Activated CD8-positive, alpha-beta T cell treated with anti-CD3 and anti-CD28 coated beads for 36 hours (primary cell): ENCODE measurements around the gene CACNA1B. TPM values are rescaled to one million over a fixed set of nuclear protein-coding genes. Genes with fewer than 3 reads are reported as not detected.

Experiments used
- ATAC-seq: fragments of 200-7000 bp; cut with Tn5 transposase; one replicate; pipeline ENCODE4 v1.10.0; 2021; ENCODE audit warnings: mild to moderate bottlenecking, moderate library complexity
- CTCF ChIA-PET: fragments of 350-600 bp; sonication (Branson Sonifier 250); formaldehyde crosslinking; loops from one replicate; lab custom pipeline; 2021; ENCODE audit warnings: antibody characterized with exemption; lab: Charles Lee
- POLR2A ChIA-PET: fragments of 350-600 bp; sonication (Branson Sonifier 250); formaldehyde crosslinking; loops from one replicate; lab custom pipeline; 2021; ENCODE audit warnings: antibody characterized with exemption; lab: Charles Lee
- DNase-seq: peaks from one replicate; pipeline ENCODE4 v3.0.0-alpha.2; 2020
- H3K27ac Mint-ChIP-seq: one replicate; pipeline ENCODE4 v1.8.0; 2021; ENCODE audit warnings: mild to moderate bottlenecking, mixed read lengths
- H3K27me3 Mint-ChIP-seq: one replicate; pipeline ENCODE4 v1.8.0; 2021; ENCODE audit warnings: mixed read lengths
- H3K36me3 Mint-ChIP-seq: one replicate; pipeline ENCODE4 v1.8.0; 2021; ENCODE audit warnings: low read depth, mixed read lengths
- H3K4me1 Mint-ChIP-seq: one replicate; pipeline ENCODE4 v1.8.0; 2021; ENCODE audit warnings: low read depth, mixed read lengths
- H3K4me3 Mint-ChIP-seq: one replicate; pipeline ENCODE4 v1.8.0; 2021; ENCODE audit warnings: mild to moderate bottlenecking, moderate library complexity, mixed read lengths
- H3K9me3 Mint-ChIP-seq: one replicate; pipeline ENCODE4 v1.8.0; 2021; ENCODE audit warnings: mixed read lengths
- CTCF ChIP-seq: fragments of 200-600 bp; IDR thresholded peaks from one replicate; pipeline ENCODE4 v1.8.0; 2022; ENCODE audit warnings: antibody characterized with exemption, mild to moderate bottlenecking
- intact Hi-C: fragments of 100-400 bp; cut with micrococcal nuclease; formaldehyde crosslinking; loops from one replicate; pipeline ENCODE4 v1.10.0; 2022
- total RNA-seq, 2 experiments: library from RNA; stranded (reverse); gene quantifications; one replicate each; pipeline ENCODE4 v1.2.3, GENCODE V29; 2021

CACNA1B gene
- total RNA-seq, 2 experiments from 2014 or later, result not detected

- ChIA-PET CTCF (no interaction called here), POLR2A (no interaction called here)
- H3K36me3 Mint-ChIP-seq, result peaks cover 4% of the 10 kb centered on the region
- ATAC-seq, result no peak
- no peak overlapping the region for H3K27ac Mint-ChIP-seq
- H3K27me3 Mint-ChIP-seq, result no peaks in the 10 kb centered on the region
- intact Hi-C loops, result no loop called here
- no peak for TF ChIP-seq CTCF
- no peak overlapping the region for H3K4me3 Mint-ChIP-seq
- H3K9me3 Mint-ChIP-seq, result peaks cover 19% of the 10 kb centered on the region
- no peak for DNase-seq
- no peaks in the 10 kb centered on the region for H3K4me1 Mint-ChIP-seq
Measured at GRCh38 chr9:137853392-137853995, 24.1 kb upstream of the CACNA1B start.

DNA sequence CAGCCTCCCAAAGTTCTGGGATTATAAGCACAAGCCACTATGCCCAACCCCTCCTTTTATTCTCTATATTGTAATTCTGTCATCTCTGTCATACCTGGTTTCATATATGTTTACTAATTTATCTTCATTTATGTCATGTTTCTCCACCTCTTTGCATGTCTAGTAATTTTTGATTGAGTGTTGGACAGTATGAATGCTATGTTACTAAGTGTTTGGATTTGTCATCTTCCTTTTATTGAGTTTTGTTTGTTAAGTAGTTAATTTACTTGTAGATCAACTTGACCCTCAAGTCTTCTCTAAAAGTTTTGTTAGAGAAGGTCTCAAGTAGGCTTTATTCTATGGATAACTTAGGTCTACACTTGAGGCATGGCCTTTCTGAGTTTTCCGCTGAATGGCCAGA, 17.2 kb upstream of the CACNA1B start:
- ChIA-PET CTCF (no interaction called here), POLR2A (no interaction called here)
- DNase-seq (no peak), ATAC-seq (no peak)
- TF ChIP-seq CTCF, result no peak
- H3K27ac Mint-ChIP-seq, result no peak overlapping the region
- no peaks in the 10 kb centered on the region for H3K27me3 Mint-ChIP-seq
- H3K4me1 Mint-ChIP-seq, result no peaks in the 10 kb centered on the region
- intact Hi-C loops, result no loop called here
- H3K4me3 Mint-ChIP-seq, result no peak overlapping the region
- peaks cover 23% of the 10 kb centered on the region for H3K9me3 Mint-ChIP-seq
- H3K36me3 Mint-ChIP-seq, result peaks cover 7% of the 10 kb centered on the region

- intact Hi-C loops, result no loop called here
- ChIA-PET POLR2A (no interaction called here), CTCF (no interaction called here)
- H3K27me3 Mint-ChIP-seq, result peaks cover 13% of the 10 kb centered on the region
- no peak for TF ChIP-seq CTCF
- H3K9me3 Mint-ChIP-seq, result peaks cover 9% of the 10 kb centered on the region
- H3K4me3 Mint-ChIP-seq, result no peak overlapping the region
- DNase-seq (no peak), ATAC-seq (no peak)
- no peak overlapping the region for H3K27ac Mint-ChIP-seq
- H3K36me3 Mint-ChIP-seq, result no peaks in the 10 kb centered on the region
- no peaks in the 10 kb centered on the region for H3K4me1 Mint-ChIP-seq
Measured at GRCh38 chr9:137865581-137866145, 11.9 kb upstream of the CACNA1B start.

- ATAC-seq (no peak), DNase-seq (no peak)
- CTCF ChIA-PET, result no interaction called here
- TF ChIP-seq CTCF, result no peak
- POLR2A ChIA-PET, result no interaction called here
- Mint-ChIP-seq H3K9me3 (peaks cover 6% of the 10 kb centered on the region), H3K27me3 (peaks cover 13% of the 10 kb centered on the region), H3K27ac (no peak overlapping the region), H3K36me3 (no peaks in the 10 kb centered on the region), H3K4me3 (no peak overlapping the region), H3K4me1 (no peaks in the 10 kb centered on the region)
- intact Hi-C loops, result no loop called here
Measured at GRCh38 chr9:137866226-137867141, 11.1 kb upstream of the CACNA1B start.

- intact Hi-C loops, result no loop called here
- peaks cover 25% of the 10 kb centered on the region for H3K27me3 Mint-ChIP-seq
- H3K4me1 Mint-ChIP-seq, result no peaks in the 10 kb centered on the region
- no peak overlapping the region for H3K4me3 Mint-ChIP-seq
- TF ChIP-seq CTCF, result no peak
- H3K27ac Mint-ChIP-seq, result no peak overlapping the region
- ChIA-PET CTCF (no interaction called here), POLR2A (no interaction called here)
- no peak for DNase-seq
- no peak for ATAC-seq
- H3K9me3 Mint-ChIP-seq, result no peaks in the 10 kb centered on the region
- H3K36me3 Mint-ChIP-seq, result no peaks in the 10 kb centered on the region
Measured at GRCh38 chr9:137870432-137870831, 7.2 kb upstream of the CACNA1B start.
